Gastrocnemius medialis (tissue), 4 donors: Measurements from ENCODE around the gene RPL27A.

ENCODE experiments used
- POLR2A ChIP-seq, 2 donors: fragments of 450-650 bp; IDR thresholded peaks; one replicate each; pipeline ENCODE4 v1.6.1; 2017; ENCODE audit warnings: antibody characterized with exemption in 2 of 2, mild to moderate bottlenecking in 2 of 2, moderate library complexity in 2 of 2
- TF ChIP-seq, protein P1 (sequence below), 5 experiments: fragments of 450-650 bp in 3 of 5; fragments of 200-600 bp in 2 of 5; sonication (generic) in 2 of 5; IDR thresholded peaks in 4 of 5; conservative IDR thresholded peaks in 1 of 5; 1 replicate in 4 of 5; 2 replicates in 1 of 5; pipeline ENCODE4 v1.5.1; 2016 to 2019; ENCODE audit warnings: antibody characterized with exemption in 5 of 5, mild to moderate bottlenecking in 3 of 5, moderate library complexity in 3 of 5

DNA sequence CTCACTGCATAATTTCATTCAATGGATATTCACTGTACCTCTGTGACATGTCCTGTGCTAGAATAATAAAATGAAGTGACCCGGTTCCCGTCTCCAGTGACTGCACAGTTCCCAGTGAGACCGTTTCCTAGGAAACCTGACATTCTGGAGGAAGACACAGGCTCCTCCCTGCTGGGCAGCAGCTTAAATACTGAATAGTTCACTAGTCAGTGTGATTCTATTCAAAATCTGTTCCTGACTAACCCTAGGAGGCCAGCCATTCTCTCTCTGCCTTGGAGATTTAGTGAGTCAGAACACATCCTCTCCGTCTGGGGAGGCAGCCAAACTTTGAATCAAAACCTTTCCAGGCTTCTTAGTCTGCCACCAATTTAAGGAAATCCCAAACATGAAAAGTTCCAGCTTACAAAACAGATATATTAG is 11.4 kb upstream of the RPL27A start:
- TF ChIP-seq, protein P1, sequence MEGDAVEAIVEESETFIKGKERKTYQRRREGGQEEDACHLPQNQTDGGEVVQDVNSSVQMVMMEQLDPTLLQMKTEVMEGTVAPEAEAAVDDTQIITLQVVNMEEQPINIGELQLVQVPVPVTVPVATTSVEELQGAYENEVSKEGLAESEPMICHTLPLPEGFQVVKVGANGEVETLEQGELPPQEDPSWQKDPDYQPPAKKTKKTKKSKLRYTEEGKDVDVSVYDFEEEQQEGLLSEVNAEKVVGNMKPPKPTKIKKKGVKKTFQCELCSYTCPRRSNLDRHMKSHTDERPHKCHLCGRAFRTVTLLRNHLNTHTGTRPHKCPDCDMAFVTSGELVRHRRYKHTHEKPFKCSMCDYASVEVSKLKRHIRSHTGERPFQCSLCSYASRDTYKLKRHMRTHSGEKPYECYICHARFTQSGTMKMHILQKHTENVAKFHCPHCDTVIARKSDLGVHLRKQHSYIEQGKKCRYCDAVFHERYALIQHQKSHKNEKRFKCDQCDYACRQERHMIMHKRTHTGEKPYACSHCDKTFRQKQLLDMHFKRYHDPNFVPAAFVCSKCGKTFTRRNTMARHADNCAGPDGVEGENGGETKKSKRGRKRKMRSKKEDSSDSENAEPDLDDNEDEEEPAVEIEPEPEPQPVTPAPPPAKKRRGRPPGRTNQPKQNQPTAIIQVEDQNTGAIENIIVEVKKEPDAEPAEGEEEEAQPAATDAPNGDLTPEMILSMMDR (IDR thresholded peaks at IDR 0.05 in 4 of 5, conservative IDR thresholded peaks at IDR 0.05 in 1 of 5) = no peak
- no peak for TF ChIP-seq POLR2A (IDR thresholded peaks at IDR 0.05)
